GM12878 (cell line): ENCODE results near the gene BRWD1. TPM values are rescaled to one million over a fixed set of nuclear protein-coding genes. Genes with fewer than 3 reads are reported as not detected.

ENCODE experiments used
- ATAC-seq: fragments of 200-7000 bp; cut with Tn5 transposase; 3 replicates; pipeline ENCODE4 v1.9.1; 2020; ENCODE audit warnings: mild to moderate bottlenecking, moderate library complexity
- BruUV-seq: library from RNA; stranded (reverse); fragments of 400-500 nt; replicated peaks from 2 replicates; lab custom pipeline; 2021; lab: Mats Ljungman, UMichigan
- CTCF ChIA-PET: fragments of 300-600 bp; sonication (Branson Sonifier 250); formaldehyde crosslinking; extraction: SDS; loops from one replicate; lab custom pipeline; 2021; ENCODE audit warnings: inconsistent platforms; lab: Yijun Ruan, JAX
- POLR2A ChIA-PET: fragments of 350-600 bp; formaldehyde crosslinking; extraction: SDS; loops from one replicate; lab custom pipeline; 2021; ENCODE audit warnings: inconsistent platforms; lab: Charles Lee
- RAD21 ChIA-PET: fragments of 300-600 bp; sonication (Branson Sonifier 250); formaldehyde crosslinking; loops from one replicate; lab custom pipeline; 2023; ENCODE audit warnings: antibody characterized with exemption; ENCODE audit not compliant: unreplicated experiment; lab: Charles Lee
- SMC1A ChIA-PET: fragments of 300-600 bp; sonication (Branson Sonifier 250); formaldehyde crosslinking; loops from one replicate; lab custom pipeline; 2023; ENCODE audit not compliant: unreplicated experiment, uncharacterized antibody; lab: Charles Lee
- DNase-seq: peaks from one replicate; pipeline ENCODE4 v3.0.0-alpha.2; 2011; ENCODE audit warnings: low read depth, low spot score
- FAIRE-seq: peaks from 3 replicates; lab custom pipeline; 2011; peaks lifted over from hg19 to GRCh38; lab: Jason Lieb, UNC
- H2AFZ ChIP-seq: 2 replicates; pipeline ENCODE4 v1.6.0; 2011; ENCODE audit warnings: low read depth, low read length, control low read depth; ENCODE audit not compliant: control insufficient read depth
- H3K27ac ChIP-seq: 2 replicates; pipeline ENCODE4 v1.5.1; 2011; ENCODE audit warnings: control low read depth; ENCODE audit not compliant: control insufficient read depth, insufficient read depth
- H3K27me3 ChIP-seq, 2 experiments: replicated peaks in 1 of 2; 2 replicates each; pipeline versions ENCODE4 v1.6.0 to v1.6.1; 2011; ENCODE audit warnings: low read length in 1 of 2; ENCODE audit not compliant: control insufficient read depth in 2 of 2, insufficient read depth in 2 of 2
- H3K36me3 ChIP-seq, 2 experiments: 2 replicates each; pipeline ENCODE4 v1.5.1; 2011; ENCODE audit warnings: low read length in 1 of 2; ENCODE audit not compliant: control insufficient read depth in 2 of 2, insufficient read depth in 2 of 2
- H3K4me1 ChIP-seq: 2 replicates; pipeline ENCODE4 v1.6.1; 2011; ENCODE audit warnings: mild to moderate bottlenecking, low read length, moderate library complexity, mixed read lengths; ENCODE audit not compliant: control insufficient read depth, insufficient read depth
- H3K4me2 ChIP-seq: 2 replicates; pipeline ENCODE4 v1.6.0; 2011; ENCODE audit warnings: control low read depth; ENCODE audit not compliant: control insufficient read depth, insufficient read depth
- H3K4me3 ChIP-seq: fragments of 200-600 bp; sonication (generic); 2 replicates; pipeline ENCODE4 v1.5.1; 2016
- H3K79me2 ChIP-seq: 2 replicates; pipeline ENCODE4 v1.6.0; 2011; ENCODE audit warnings: low read length; ENCODE audit not compliant: control insufficient read depth, insufficient read depth
- H3K9ac ChIP-seq: 2 replicates; pipeline ENCODE4 v1.8.0; 2011; ENCODE audit warnings: low read length, control low read depth, mixed read lengths; ENCODE audit not compliant: control insufficient read depth, insufficient read depth
- H3K9me3 ChIP-seq: replicated peaks from 3 replicates; pipeline ENCODE4 v1.5.1; 2011; ENCODE audit warnings: mild to moderate bottlenecking, low read length; ENCODE audit not compliant: control insufficient read depth, insufficient read depth
- H4K20me1 ChIP-seq: 2 replicates; pipeline ENCODE4 v1.6.0; 2011; ENCODE audit not compliant: control insufficient read depth, insufficient read depth
- BCL11A ChIP-seq: IDR thresholded peaks from 2 replicates; pipeline ENCODE4 v1.6.1; 2011; ENCODE audit warnings: low read depth, low read length
- EZH2 ChIP-seq: IDR thresholded peaks from 2 replicates; pipeline ENCODE4 v1.6.1; 2012; ENCODE audit warnings: low read depth, mild to moderate bottlenecking, control low read depth, inconsistent platforms, low read length, borderline replicate concordance; ENCODE audit not compliant: control insufficient read depth
- NR2C1 ChIP-seq: fragments of 450-650 bp; IDR thresholded peaks from 2 replicates; pipeline ENCODE4 v1.6.1; 2017; ENCODE audit warnings: antibody characterized with exemption, mild to moderate bottlenecking, moderate library complexity
- SP1 ChIP-seq: IDR thresholded peaks from one replicate; pipeline ENCODE4 v1.6.1; 2011; ENCODE audit warnings: low read depth, low read length
- SUZ12 ChIP-seq: fragments of 200-600 bp; sonication (generic); IDR thresholded peaks from one replicate; pipeline ENCODE4 v1.6.1; 2018; ENCODE audit warnings: antibody characterized with exemption, mild to moderate bottlenecking; ENCODE audit not compliant: unreplicated experiment
- WGBS: methylation state at CpG from one replicate; pipeline ENCODE4 v1.1.6; 2016; ENCODE audit warnings: low lambda C conversion rate; ENCODE audit not compliant: insufficient replicate concordance, insufficient coverage; ENCODE audit errors: missing lambda C conversion rate; 5-methylcytosine and 5-hydroxymethylcytosine counted together
- in situ Hi-C: fragments of 300-500 bp; cut with MboI; formaldehyde crosslinking; loops from 9 replicates; pipeline ENCODE4 v1.14.3; 2018; ENCODE audit warnings: mixed read lengths
- intact Hi-C: fragments of 100-400 bp; cut with micrococcal nuclease; formaldehyde crosslinking; loops from one replicate; pipeline ENCODE4 v1.14.2; 2022; ENCODE audit not compliant: unreplicated experiment
- polyA plus RNA-seq, 11 experiments: library from polyadenylated mRNA; depleted of rRNA in 4 of 11; unstranded in 6 of 11; stranded (reverse) in 5 of 11; fragments of >200 nt; fragmentation: Nextera tagmentation in 4 of 11; fragmentation: Illumina TruSeq in 1 of 11; extraction: Ambion mirVana in 4 of 11; extraction: Trizol in 1 of 11; gene quantifications; 1 replicate in 1 of 11; 2 replicates in 10 of 11; pipeline versions ENCODE4 v1.2.1 to v1.2.3, GENCODE V29; 2011 to 2016; ENCODE audit warnings: inconsistent platforms in 2 of 11, missing spikeins in 2 of 11, low read depth in 1 of 11
- total RNA-seq, 4 experiments: library from RNA; depleted of rRNA in 3 of 4; stranded (reverse); fragments of >200 nt in 3 of 4; fragmentation: Illumina TruSeq in 1 of 4; extraction: Trizol in 1 of 4; gene quantifications; 2 replicates each; pipeline versions ENCODE4 v1.2.1 to v1.2.3, GENCODE V29; 2013 to 2021
- TF ChIP-seq, protein P1 (sequence below), 3 experiments: IDR thresholded peaks in 2 of 3; conservative IDR thresholded peaks in 1 of 3; 2 replicates each; pipeline ENCODE4 v1.5.1; 2011; ENCODE audit warnings: low read depth in 3 of 3, low read length in 3 of 3, mild to moderate bottlenecking in 3 of 3, control low read depth in 2 of 3, moderate library complexity in 2 of 3, inconsistent platforms in 1 of 3, mixed read lengths in 1 of 3; ENCODE audit not compliant: control insufficient read depth in 2 of 3, insufficient read depth in 1 of 3; ENCODE audit errors: extremely low read depth in 1 of 3

BRWD1 gene
- total and polyA plus RNA-seq, 10 of the 15 experiments (the other 5 are each of a cell fraction or from before 2014, with no cell fraction given): 3.1 to 19.0 (median 13.5) TPM

- H3K79me2 ChIP-seq: peaks cover 36% of the 10 kb centered on the region
- no peaks in the 10 kb centered on the region for H4K20me1 ChIP-seq
- TF ChIP-seq BCL11A: no peak
- TF ChIP-seq, protein P1, sequence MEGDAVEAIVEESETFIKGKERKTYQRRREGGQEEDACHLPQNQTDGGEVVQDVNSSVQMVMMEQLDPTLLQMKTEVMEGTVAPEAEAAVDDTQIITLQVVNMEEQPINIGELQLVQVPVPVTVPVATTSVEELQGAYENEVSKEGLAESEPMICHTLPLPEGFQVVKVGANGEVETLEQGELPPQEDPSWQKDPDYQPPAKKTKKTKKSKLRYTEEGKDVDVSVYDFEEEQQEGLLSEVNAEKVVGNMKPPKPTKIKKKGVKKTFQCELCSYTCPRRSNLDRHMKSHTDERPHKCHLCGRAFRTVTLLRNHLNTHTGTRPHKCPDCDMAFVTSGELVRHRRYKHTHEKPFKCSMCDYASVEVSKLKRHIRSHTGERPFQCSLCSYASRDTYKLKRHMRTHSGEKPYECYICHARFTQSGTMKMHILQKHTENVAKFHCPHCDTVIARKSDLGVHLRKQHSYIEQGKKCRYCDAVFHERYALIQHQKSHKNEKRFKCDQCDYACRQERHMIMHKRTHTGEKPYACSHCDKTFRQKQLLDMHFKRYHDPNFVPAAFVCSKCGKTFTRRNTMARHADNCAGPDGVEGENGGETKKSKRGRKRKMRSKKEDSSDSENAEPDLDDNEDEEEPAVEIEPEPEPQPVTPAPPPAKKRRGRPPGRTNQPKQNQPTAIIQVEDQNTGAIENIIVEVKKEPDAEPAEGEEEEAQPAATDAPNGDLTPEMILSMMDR (IDR thresholded peaks at IDR 0.05 in 2 of 3, conservative IDR thresholded peaks at IDR 0.05 in 1 of 3; ENCODE audit: control insufficient read depth in 2 of 3, extremely low read depth in 1 of 3, insufficient read depth in 1 of 3, low read depth in 3 of 3, low read length in 3 of 3): peak in 2 of 3 experiments; percentile 43; a peak in 4 of 6 replicates
- ChIA-PET SMC1A (interaction anchor here (1.0 to 1.3 kb wide), 3 partner anchors 167 to 373 kb away, joined by 3 read pairs; no protein-coding TSS in a partner anchor), RAD21 (interaction anchor here (0.8 kb wide), 1 partner anchor 9 kb away, joined by 3 read pairs; no protein-coding TSS in a partner anchor), POLR2A (no interaction called here), CTCF (interaction anchor here (0.9 to 1.7 kb wide), 3 partner anchors 205 to 261 kb away, joined by 3 to 7 read pairs (median 4); no protein-coding TSS in a partner anchor)
- no peaks in the 10 kb centered on the region for H3K4me1 ChIP-seq
- DNase-seq: no peak
- H3K9me3 ChIP-seq: no peaks in the 10 kb centered on the region
- WGBS: 100% methylated on average over 2 of the region's 2 CpGs
- peaks cover 3 to 9% of the 10 kb centered on the region in 2 experiments; a peak in 3 of 4 replicates for H3K36me3 ChIP-seq
- BruUV-seq: no TSS peak
- intact Hi-C loops: loop anchor here (5.0 to 10.0 kb wide), 3 partner anchors 132 to 264 kb away; partner anchors contain the start of genes BRWD1 and LCA5L
- FAIRE-seq: no peak
- no peaks in the 10 kb centered on the region for H3K27me3 ChIP-seq
- H3K4me3 ChIP-seq: peak overlapping the region; percentile 95; the same call in 1 of the 2 replicates
- in situ Hi-C loops: loop anchor here (5.0 kb wide), 1 partner anchor 207 kb away; no protein-coding TSS in a partner anchor
- no peak for ATAC-seq
- H2AFZ ChIP-seq: no peak overlapping the region
- H3K27ac ChIP-seq: no peak overlapping the region
- no peak overlapping the region for H3K9ac ChIP-seq
- H3K4me2 ChIP-seq: peak overlapping the region; percentile 11
Measured at GRCh38 chr21:39180429-39181019, 132.9 kb downstream of the BRWD1 start.

GRCh38 chr21:39178421-39178820, 135.0 kb downstream of the BRWD1 start:
- ChIA-PET SMC1A (no interaction called here), CTCF (interaction anchor here (2.0 kb wide), 1 partner anchor 10 kb away, joined by 6 read pairs; no protein-coding TSS in a partner anchor), RAD21 (no interaction called here), POLR2A (interaction anchor here (1.3 kb wide), 1 partner anchor 11 kb away, joined by 4 read pairs; no protein-coding TSS in a partner anchor)
- H3K79me2 ChIP-seq: peaks cover 26% of the 10 kb centered on the region
- no peaks in the 10 kb centered on the region for H4K20me1 ChIP-seq
- no peaks in the 10 kb centered on the region for H3K9me3 ChIP-seq
- WGBS: 88% methylated on average over 7 of the region's 7 CpGs
- H3K4me2 ChIP-seq: no peak overlapping the region
- no peak overlapping the region for H2AFZ ChIP-seq
- peaks cover 3 to 17% of the 10 kb centered on the region in 2 experiments; a peak in 3 of 4 replicates for H3K36me3 ChIP-seq
- intact Hi-C loops (no loop called here), in situ Hi-C loops (no loop called here)
- ATAC-seq (no peak), FAIRE-seq (no peak), DNase-seq (no peak)
- no peaks in the 10 kb centered on the region for H3K4me1 ChIP-seq
- no peak overlapping the region for H3K4me3 ChIP-seq
- no peaks in the 10 kb centered on the region for H3K27me3 ChIP-seq
- BruUV-seq: no TSS peak
- TF ChIP-seq SUZ12 (no peak), NR2C1 (no peak), SP1 (no peak), EZH2 (no peak)
- no peak overlapping the region for H3K9ac ChIP-seq
- H3K27ac ChIP-seq: no peak overlapping the region
